ENCODE data around the gene SMIM32.

DNA sequence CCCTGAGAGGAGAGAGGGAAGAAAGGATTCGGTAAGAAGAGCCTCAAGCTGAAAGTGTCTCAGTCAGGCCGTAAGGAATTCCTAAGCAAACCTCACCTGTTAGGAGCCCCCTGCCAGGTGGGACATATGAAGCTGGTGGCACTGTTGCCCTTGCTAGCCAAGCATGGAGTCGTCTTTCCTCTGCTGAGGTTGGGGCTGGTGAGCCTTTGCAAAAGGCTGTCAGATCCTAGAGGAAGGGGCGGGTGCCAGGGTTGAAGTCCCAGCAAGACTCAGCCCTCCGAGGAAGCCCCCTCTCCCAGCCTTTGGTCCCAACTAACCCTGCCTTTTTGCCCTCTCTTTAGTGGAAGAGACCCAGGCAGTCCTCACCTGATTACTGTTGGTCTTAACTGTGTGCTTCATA lies 5.5 kb upstream of the SMIM32 start:
- TF ChIP-seq, protein P1, sequence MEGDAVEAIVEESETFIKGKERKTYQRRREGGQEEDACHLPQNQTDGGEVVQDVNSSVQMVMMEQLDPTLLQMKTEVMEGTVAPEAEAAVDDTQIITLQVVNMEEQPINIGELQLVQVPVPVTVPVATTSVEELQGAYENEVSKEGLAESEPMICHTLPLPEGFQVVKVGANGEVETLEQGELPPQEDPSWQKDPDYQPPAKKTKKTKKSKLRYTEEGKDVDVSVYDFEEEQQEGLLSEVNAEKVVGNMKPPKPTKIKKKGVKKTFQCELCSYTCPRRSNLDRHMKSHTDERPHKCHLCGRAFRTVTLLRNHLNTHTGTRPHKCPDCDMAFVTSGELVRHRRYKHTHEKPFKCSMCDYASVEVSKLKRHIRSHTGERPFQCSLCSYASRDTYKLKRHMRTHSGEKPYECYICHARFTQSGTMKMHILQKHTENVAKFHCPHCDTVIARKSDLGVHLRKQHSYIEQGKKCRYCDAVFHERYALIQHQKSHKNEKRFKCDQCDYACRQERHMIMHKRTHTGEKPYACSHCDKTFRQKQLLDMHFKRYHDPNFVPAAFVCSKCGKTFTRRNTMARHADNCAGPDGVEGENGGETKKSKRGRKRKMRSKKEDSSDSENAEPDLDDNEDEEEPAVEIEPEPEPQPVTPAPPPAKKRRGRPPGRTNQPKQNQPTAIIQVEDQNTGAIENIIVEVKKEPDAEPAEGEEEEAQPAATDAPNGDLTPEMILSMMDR (conservative IDR thresholded peaks at IDR 0.05; ENCODE audit: low read length): no peak
- TF ChIP-seq EZH2phosphoT487 (IDR thresholded peaks at IDR 0.05; ENCODE audit: borderline replicate concordance, low read depth, low read length): no peak

Measured in OCI-LY7 (cell line).